HuH-7.5 (cell line): ENCODE results near the gene RAB26.
"Not testable (repeated sequence)": the region's sequence is repeated elsewhere in the genome, so short reads cannot be mapped to it uniquely, and the experiment has no call there.

Experiments
- DNase-seq: peaks from one replicate; pipeline ENCODE4 v3.0.0; 2011; ENCODE audit warnings: low spot score

The RAB26 gene

DNA sequence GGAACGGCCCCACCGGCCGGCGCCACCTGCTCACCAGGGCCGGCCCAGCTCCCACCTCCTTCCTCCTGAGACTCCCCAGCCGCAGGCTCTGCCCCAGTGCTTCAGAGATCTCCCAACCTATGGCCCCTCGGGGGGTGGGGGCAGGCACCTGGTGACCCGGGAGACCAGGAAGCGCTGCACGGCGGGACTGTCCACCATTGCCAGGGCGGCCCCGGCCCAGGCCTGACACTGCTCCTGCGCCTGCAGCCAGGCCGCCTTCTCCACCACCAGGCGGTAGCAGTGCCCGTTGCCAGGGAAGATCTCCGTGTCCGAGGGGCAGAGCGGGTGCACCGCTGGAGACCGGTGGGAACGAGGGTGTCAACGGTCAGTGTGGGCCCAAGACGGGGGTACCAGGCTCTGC, 31.1 kb upstream of the RAB26 start:
- DNase-seq, result not testable (repeated sequence)

DNA sequence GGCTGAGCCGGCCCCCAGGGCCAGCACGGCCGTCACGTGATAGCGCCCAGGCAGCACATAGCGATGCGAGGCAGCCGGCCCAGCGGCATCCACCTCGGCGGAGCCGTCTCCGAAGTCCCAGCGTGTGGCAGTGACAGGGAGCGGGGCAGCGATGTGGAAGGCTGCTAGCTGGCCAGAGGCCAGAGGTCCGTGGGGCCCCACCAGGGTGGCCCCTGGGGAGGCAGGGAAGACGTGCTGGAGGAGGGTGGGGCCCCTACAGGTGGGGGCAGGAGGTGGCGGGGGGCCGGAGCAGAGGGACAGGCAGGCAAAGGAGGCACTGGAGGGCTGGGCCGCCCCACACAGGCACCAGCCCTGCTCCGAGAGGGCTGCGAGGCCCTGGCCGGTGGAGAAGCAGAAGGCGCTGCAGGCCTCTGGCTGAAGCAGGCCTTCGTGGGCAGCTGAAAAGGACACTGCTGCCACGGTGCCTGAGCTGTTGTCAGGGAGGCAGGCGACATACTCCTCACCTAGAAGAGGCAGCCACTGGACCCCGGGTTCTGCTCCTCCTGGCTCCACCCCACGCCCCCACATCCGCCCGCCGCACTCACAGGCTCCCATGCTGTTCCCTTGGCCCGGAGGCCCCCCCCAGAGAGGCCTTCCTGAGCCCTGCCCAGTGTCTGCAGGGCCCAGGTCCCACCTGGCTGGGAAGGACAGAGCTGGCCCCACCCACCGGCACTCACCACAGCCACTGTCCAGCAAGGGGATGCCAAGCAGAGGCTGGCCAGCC, 30.3 kb upstream of the RAB26 start:
- DNase-seq, result not testable (repeated sequence)

GRCh38 chr16:2121325-2121724, 27.1 kb upstream of the RAB26 start:
- not testable (repeated sequence) for DNase-seq

- no peak for DNase-seq
Observed at GRCh38 chr16:2121853-2122252, 26.6 kb upstream of the RAB26 start.

- no peak for DNase-seq
Observed at GRCh38 chr16:2122429-2122828, 26.0 kb upstream of the RAB26 start.

- not testable (repeated sequence) for DNase-seq
Observed at GRCh38 chr16:2122934-2123683, 25.3 kb upstream of the RAB26 start.

GRCh38 chr16:2123706-2124376, 24.6 kb upstream of the RAB26 start:
- not testable (repeated sequence) for DNase-seq

DNA sequence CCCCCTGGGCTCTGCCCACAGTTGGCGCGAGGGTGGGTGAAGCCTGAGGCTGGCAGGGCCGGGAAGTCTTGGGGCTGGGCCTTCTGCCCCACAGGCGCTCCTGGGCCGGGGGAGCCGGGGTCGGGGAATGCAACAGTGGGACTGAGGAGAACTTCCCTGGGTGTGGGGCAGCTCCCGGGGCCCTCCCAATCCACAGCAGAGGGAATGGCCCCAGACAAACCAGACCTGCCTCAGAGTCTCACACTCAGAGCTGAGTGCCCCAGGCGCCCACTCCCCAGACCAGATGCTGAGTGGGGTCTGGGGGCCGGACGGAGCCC, 24.1 kb upstream of the RAB26 start:
- not testable (repeated sequence) for DNase-seq

- DNase-seq, result not testable (repeated sequence)
Observed at GRCh38 chr16:2124694-2125444, 23.6 kb upstream of the RAB26 start.

DNA sequence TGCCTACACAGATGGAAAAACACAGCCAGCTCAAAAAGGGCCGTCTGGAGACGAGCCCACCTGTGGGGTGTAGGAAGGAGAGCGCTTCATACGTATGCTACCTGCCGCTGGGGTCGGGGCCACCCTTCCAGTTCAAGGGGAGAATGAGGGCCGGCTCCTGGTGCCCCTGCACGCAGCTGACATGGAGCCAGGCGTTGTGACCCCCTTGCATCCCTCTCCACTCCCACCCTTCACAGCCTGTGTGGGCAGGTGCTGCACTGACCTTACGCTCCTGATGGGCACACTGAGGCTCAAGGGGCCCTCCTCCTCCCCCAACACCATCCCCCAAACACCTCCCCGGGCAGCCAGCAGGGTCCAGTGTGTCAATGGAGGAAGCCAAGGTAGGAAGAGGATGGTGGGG, 22.8 kb upstream of the RAB26 start:
- not testable (repeated sequence) for DNase-seq

- DNase-seq, result not testable (repeated sequence)
Observed at GRCh38 chr16:2126161-2126743, 22.2 kb upstream of the RAB26 start.

DNA sequence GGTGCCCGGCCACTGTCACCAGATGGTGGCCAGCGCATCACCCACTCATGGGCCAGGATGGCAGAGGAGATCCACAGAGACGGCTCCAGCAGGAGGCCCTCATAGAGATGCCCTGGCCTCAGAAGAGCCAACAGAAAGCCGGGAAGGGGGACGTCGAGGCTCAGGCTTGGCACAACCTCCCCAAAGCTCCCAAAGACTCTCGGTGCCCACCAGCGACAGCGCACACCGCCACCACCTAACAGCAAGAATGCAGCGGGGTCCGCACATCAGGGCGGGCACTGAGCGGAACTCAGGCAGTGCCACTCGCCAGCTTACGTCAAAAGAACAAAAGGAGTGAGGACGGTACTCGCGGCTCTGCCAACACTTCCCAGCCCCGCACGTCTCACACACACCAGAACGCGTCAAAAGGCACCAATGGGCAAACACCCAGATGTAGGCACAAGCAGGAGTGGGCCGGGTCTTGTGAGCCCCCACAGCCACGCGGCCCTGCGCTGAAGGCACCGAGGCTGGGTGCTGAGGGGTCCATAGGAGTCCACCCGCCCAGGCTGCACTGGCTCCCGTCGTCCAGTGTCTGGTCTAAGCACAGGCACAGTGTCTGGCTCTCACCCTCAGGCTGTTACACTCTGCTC, 21.4 kb upstream of the RAB26 start:
- not testable (repeated sequence) for DNase-seq

GRCh38 chr16:2127630-2128280, 20.7 kb upstream of the RAB26 start:
- not testable (repeated sequence) for DNase-seq

- not testable (repeated sequence) for DNase-seq
Observed at GRCh38 chr16:2129251-2129650, 19.2 kb upstream of the RAB26 start.

DNA sequence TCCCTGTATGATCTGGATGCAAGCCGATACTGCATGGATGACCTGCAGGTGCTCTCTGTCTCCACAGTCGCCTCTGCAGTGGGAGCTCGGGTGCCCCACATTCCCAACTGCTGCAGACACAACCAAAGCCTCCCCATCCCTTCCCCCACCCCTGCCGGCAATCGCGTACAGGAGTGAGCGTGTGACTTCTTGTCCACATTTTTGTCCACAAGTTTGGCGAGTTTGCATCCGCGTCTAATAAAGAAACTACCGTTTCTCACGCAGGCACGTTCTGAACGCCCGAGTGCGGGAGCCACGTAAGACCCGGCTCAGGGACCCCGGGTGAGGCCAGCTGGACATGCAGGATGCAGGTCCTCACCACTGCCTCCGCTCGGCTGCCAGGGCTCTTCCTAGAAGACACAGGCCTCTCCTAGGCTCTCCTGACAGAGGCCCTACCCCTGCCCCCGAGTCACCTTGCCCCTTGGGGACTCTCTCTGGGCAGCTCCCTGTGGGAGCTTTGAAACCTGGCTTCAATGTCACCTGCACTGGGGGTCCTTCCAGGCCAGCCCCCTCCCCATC, 18.5 kb upstream of the RAB26 start:
- DNase-seq, result not testable (repeated sequence)

DNA sequence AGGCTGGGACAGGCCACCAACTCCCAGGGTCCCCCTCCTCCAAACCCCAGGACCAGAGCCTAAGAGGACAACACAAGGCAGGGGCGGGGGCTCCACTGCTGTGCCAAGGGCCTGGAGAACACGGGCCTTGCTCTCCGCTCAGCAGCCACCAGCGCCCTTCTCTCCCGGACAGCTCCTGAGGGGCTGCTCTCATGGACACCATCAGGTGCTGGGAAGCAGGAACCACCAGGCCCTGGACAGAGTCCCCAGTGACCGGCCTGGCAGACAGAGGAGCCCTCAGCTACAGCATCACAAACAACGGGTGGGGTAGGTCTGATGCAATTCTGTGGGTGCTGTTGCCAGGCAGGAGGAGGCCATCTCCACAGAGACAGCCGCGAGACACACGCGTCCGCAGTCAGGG, 14.6 kb upstream of the RAB26 start:
- DNase-seq, result not testable (repeated sequence)

- not testable (repeated sequence) for DNase-seq
Observed at GRCh38 chr16:2135071-2135470, 13.4 kb upstream of the RAB26 start.

DNA sequence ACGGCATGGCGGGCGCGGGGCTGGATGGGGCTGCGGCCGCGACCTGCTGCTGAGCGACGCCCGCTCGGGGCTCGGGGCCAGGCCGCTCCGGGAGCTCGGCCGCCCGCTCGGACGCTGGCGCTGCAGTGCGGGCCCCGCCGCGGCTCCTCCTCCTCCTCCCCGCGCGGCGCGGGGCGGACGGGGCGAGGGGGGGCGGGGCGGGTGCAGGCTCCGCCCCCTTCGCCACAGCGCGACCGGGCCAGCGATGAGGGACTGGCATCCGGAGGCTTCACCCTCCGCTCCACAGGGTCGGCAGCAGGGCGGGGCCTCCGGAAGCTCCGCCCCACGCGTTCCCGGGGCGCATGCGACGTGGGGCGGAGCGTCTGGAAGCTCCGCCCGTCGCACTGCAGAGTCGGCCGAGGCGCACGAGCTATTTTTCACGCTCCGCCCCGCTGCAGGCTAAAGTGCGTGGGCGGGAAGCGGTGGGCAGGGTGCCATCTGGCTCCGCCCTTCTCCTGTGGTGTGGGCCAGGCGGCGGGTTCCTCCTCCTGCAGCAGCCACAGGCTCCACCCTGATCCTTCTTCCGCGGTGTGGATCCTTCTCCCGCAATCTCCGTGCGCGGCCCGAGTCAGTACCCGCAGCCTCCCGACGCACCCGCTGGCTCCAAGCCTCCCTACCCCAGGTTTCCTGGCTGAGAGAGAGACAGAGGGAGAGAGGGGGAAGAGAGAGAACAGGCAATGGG, 12.5 kb upstream of the RAB26 start, which contains the start of gene PKD1:
Gene PKD1 (minus strand): TSS at position 129 of the 721 bp plus-strand sequence. CDS start 209 bp downstream, outside the sequence.
- DNase-seq, result not testable (repeated sequence)
